ENCODE results near the gene RXRA.
A peak's percentile ranks its signal among the peaks of the same experiment; 100 is the strongest.

RXRA gene

GRCh38 chr9:134380542-134381271, 54.5 kb downstream of the RXRA start:
- in situ Hi-C loops (cut with HindIII; ENCODE audit: low sequenced_read_pairs) = no loop called here
- H3K4me3 ChIP-seq (ENCODE audit: low read depth, low read length) = no peak overlapping the region
- DNase-seq (ENCODE audit: low read depth, low spot score) = no peak
- TF ChIP-seq CTCF (IDR thresholded peaks at IDR 0.05; ENCODE audit: low read depth, low read length) = no peak

- no peak for DNase-seq (ENCODE audit: low read depth, low spot score)
- in situ Hi-C loops (cut with HindIII; ENCODE audit: low sequenced_read_pairs) = no loop called here
- no peak overlapping the region for H3K4me3 ChIP-seq (ENCODE audit: low read depth, low read length)
- TF ChIP-seq CTCF (IDR thresholded peaks at IDR 0.05; ENCODE audit: low read depth, low read length) = no peak
Measured at GRCh38 chr9:134381272-134381661, 55.0 kb downstream of the RXRA start.

- peak; percentile 41 for DNase-seq (ENCODE audit: low read depth, low spot score)
- H3K4me3 ChIP-seq (ENCODE audit: low read depth, low read length) = no peak overlapping the region
- peak; percentile 11 for TF ChIP-seq CTCF (IDR thresholded peaks at IDR 0.05; ENCODE audit: low read depth, low read length)
- in situ Hi-C loops (cut with HindIII; ENCODE audit: low sequenced_read_pairs) = no loop called here
Measured at GRCh38 chr9:134381671-134382516, 55.6 kb downstream of the RXRA start.

- TF ChIP-seq CTCF (IDR thresholded peaks at IDR 0.05; ENCODE audit: low read depth, low read length) = no peak
- no peak overlapping the region for H3K4me3 ChIP-seq (ENCODE audit: low read depth, low read length)
- no peak for DNase-seq (ENCODE audit: low read depth, low spot score)
- in situ Hi-C loops (cut with HindIII; ENCODE audit: low sequenced_read_pairs) = no loop called here
Measured at GRCh38 chr9:134382733-134383132, 56.5 kb downstream of the RXRA start.

GRCh38 chr9:134383148-134383547, 56.9 kb downstream of the RXRA start:
- DNase-seq (ENCODE audit: low read depth, low spot score) = no peak
- H3K4me3 ChIP-seq (ENCODE audit: low read depth, low read length) = no peak overlapping the region
- in situ Hi-C loops (cut with HindIII; ENCODE audit: low sequenced_read_pairs) = no loop called here
- no peak for TF ChIP-seq CTCF (IDR thresholded peaks at IDR 0.05; ENCODE audit: low read depth, low read length)

- H3K4me3 ChIP-seq (ENCODE audit: low read depth, low read length) = no peak overlapping the region
- no peak for DNase-seq (ENCODE audit: low read depth, low spot score)
- no peak for TF ChIP-seq CTCF (IDR thresholded peaks at IDR 0.05; ENCODE audit: low read depth, low read length)
- in situ Hi-C loops (cut with HindIII; ENCODE audit: low sequenced_read_pairs) = no loop called here
Measured at GRCh38 chr9:134384811-134385479, 58.7 kb downstream of the RXRA start.

All from astrocyte of the spinal cord (primary cell).